ENCODE measurements around the gene PIK3CG.
"Not testable (repeated sequence)": the region's sequence is repeated elsewhere in the genome, so short reads cannot be mapped to it uniquely, and the experiment has no call there.

PIK3CG gene

DNA sequence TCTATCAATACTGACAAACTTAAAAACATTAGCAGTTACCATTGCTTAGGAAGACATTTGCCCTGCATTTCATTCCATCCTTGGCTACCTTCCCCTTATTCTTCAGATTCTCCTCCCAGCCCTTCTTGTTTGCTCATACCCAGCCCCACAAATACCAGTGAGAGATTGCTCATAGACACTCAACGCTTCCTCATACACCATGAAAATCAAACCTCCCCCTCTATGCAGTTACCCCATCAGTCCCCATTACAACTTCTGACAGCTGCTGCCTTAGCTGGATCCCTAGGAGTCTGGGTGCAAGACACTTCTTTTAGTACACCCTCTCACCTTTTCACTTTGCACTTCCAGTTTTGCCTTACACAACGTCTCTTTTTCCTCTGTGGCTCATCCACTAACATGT lies 28.3 kb upstream of the PIK3CG start:
- DNase-seq (ENCODE audit: insufficient read length, low spot score) (no peak), FAIRE-seq (no peak)
- no peak for TF ChIP-seq PAX5 (IDR thresholded peaks at IDR 0.05; ENCODE audit: insufficient read depth, low read length, severe bottlenecking)
- no peak for TF ChIP-seq POLR2AphosphoS5 (IDR thresholded peaks at IDR 0.05; ENCODE audit: low read depth, low read length)
- TF ChIP-seq POU2F2 (IDR thresholded peaks at IDR 0.05; ENCODE audit: low read depth, low read length): no peak
- no peak for TF ChIP-seq SPI1 (IDR thresholded peaks at IDR 0.05; ENCODE audit: low read depth, low read length)
- no peak for TF ChIP-seq TAF1 (IDR thresholded peaks at IDR 0.05; ENCODE audit: low read depth, low read length)
- TF ChIP-seq POLR2A (IDR thresholded peaks at IDR 0.05; ENCODE audit: low read depth, low read length): no peak

DNA sequence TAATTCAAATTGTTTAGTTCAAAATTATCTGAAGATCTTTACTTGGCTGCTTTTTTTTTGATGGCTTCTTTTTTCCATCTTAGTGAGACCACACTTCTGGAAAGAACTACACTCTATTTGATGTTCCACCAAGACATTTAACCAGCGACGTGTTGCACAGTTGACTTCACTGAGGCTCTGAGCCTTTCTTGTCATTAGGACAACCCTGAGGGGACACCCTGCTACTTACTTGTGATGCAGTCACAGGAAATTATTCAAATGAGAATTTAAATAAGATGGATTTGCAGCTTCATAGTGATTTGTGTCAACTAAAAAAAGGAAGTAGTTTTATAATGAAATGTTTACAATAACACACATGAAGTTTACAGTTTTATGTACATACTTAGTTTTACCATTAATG lies 25.6 kb upstream of the PIK3CG start:
- no peak for FAIRE-seq
- TF ChIP-seq POLR2AphosphoS5 (IDR thresholded peaks at IDR 0.05; ENCODE audit: low read depth, low read length): no peak
- no peak for TF ChIP-seq PAX5 (IDR thresholded peaks at IDR 0.05; ENCODE audit: insufficient read depth, low read length, severe bottlenecking)
- no peak for TF ChIP-seq TAF1 (IDR thresholded peaks at IDR 0.05; ENCODE audit: low read depth, low read length)
- no peak for TF ChIP-seq SPI1 (IDR thresholded peaks at IDR 0.05; ENCODE audit: low read depth, low read length)
- TF ChIP-seq POU2F2 (IDR thresholded peaks at IDR 0.05; ENCODE audit: low read depth, low read length): no peak
- TF ChIP-seq POLR2A (IDR thresholded peaks at IDR 0.05; ENCODE audit: low read depth, low read length): no peak
- no peak for DNase-seq (ENCODE audit: insufficient read length, low spot score)

DNA sequence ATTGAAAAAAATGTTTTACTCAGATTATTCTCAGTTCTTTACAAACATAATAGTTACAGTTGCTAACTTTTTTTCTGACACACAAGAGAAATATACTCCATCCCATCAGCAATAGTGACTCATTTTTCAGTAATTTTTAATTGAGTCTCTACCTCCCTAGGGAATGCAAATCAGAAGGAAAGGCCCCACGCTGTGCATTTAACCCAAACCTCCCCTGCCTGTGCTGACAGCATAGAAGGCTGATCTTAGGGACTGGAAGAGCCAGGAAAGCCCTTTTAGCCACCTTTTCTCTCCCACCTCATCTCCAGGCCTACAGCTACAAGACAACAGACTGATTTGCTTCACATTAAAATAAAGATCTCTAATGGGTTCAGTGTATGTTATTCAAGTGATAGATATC lies 24.7 kb upstream of the PIK3CG start:
- DNase-seq (ENCODE audit: insufficient read length, low spot score) (no peak), FAIRE-seq (no peak)
- TF ChIP-seq PAX5 (IDR thresholded peaks at IDR 0.05; ENCODE audit: insufficient read depth, low read length, severe bottlenecking) (no peak), SPI1 (IDR thresholded peaks at IDR 0.05; ENCODE audit: low read depth, low read length) (no peak), POU2F2 (IDR thresholded peaks at IDR 0.05; ENCODE audit: low read depth, low read length) (no peak), TAF1 (IDR thresholded peaks at IDR 0.05; ENCODE audit: low read depth, low read length) (no peak), POLR2A (IDR thresholded peaks at IDR 0.05; ENCODE audit: low read depth, low read length) (no peak), POLR2AphosphoS5 (IDR thresholded peaks at IDR 0.05; ENCODE audit: low read depth, low read length) (no peak)

DNA sequence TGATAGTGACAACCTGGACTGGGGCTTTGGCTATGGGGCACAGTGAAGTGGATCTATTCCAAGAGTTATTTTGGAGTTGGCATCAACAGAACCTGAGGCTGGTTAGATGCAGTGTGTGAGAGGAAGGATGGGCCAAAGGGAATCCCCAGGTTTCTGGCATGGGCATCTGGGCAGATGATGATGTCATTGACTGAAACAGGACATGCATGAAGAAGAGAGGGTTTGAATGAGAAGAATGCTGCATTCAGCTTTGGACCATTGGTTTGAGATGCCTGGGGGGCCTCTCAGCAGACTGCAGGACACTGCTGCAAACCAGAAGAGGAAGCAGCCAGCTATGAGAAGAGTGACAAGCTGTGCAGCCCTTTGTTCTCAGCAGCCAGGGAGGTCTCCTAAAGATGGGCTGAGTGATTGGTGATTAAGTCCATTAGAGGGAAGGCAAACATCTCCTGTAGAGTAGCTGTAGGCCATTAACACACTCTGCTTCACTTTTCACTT lies 23.1 kb upstream of the PIK3CG start:
- DNase-seq (ENCODE audit: insufficient read length, low spot score) (no peak), FAIRE-seq (no peak)
- TF ChIP-seq PAX5 (IDR thresholded peaks at IDR 0.05; ENCODE audit: insufficient read depth, low read length, severe bottlenecking) (no peak), TAF1 (IDR thresholded peaks at IDR 0.05; ENCODE audit: low read depth, low read length) (no peak), SPI1 (IDR thresholded peaks at IDR 0.05; ENCODE audit: low read depth, low read length) (no peak), POLR2AphosphoS5 (IDR thresholded peaks at IDR 0.05; ENCODE audit: low read depth, low read length) (no peak), POU2F2 (IDR thresholded peaks at IDR 0.05; ENCODE audit: low read depth, low read length) (no peak), POLR2A (IDR thresholded peaks at IDR 0.05; ENCODE audit: low read depth, low read length) (no peak)

DNA sequence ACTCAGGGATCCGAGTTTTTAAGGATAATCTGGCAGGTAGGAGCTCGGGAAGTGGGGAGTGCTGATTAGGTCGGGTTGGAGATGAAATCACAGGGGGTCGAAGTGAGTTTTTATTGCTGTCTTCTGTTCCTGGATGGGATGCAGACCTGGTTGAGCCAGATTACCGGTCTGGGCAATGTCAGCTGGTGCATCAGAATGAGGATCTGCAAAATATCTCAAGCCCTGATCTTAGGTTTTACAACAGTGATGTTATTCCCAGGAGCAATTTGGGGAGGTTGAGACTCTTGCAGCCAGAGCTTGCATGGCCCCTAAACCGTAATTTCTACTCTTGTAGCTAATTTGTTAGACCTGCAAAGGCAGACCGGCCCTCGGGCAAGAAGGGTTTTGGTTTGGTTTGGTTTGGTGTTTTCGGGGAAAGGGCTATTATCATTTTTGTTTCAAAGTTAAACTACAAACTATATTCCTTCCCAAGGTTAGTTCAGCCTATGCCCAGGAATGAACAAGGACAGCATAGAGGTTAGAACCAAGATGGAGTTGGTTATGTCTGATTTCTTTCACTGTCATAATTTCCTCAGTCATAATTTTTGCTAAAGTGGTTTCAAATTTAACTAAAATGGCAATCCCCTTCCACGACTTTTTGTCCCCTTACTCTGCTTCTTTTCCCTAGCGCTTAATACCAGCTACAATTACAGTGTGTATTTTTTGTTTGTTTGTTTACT lies 20.6 kb upstream of the PIK3CG start:
- TF ChIP-seq PAX5 (IDR thresholded peaks at IDR 0.05; ENCODE audit: insufficient read depth, low read length, severe bottlenecking): no peak
- no peak for TF ChIP-seq POU2F2 (IDR thresholded peaks at IDR 0.05; ENCODE audit: low read depth, low read length)
- TF ChIP-seq TAF1 (IDR thresholded peaks at IDR 0.05; ENCODE audit: low read depth, low read length): no peak
- no peak for TF ChIP-seq POLR2A (IDR thresholded peaks at IDR 0.05; ENCODE audit: low read depth, low read length)
- FAIRE-seq (no peak), DNase-seq (ENCODE audit: insufficient read length, low spot score) (no peak)

DNA sequence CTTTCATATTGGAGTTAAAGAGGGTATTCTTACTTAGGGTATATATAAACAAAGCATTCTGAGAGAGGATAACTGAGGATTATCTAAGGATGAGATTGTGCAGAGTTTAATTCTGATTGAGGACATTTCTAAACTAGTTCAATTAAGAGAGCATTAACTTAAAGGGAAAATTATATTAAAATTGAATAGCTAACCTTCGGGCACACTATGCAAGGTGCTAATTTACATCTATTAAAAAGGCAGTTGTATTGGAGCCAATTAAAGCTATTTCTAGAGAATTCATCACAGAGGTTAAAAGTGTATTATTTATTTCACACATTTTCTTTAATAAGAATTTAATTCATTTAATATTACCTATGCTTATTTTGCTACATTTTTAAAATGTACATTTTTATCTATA lies 17.0 kb upstream of the PIK3CG start:
- DNase-seq (ENCODE audit: insufficient read length, low spot score) (no peak), FAIRE-seq (no peak)
- TF ChIP-seq PAX5 (IDR thresholded peaks at IDR 0.05; ENCODE audit: insufficient read depth, low read length, severe bottlenecking): no peak
- TF ChIP-seq TAF1 (IDR thresholded peaks at IDR 0.05; ENCODE audit: low read depth, low read length): no peak
- no peak for TF ChIP-seq POLR2AphosphoS5 (IDR thresholded peaks at IDR 0.05; ENCODE audit: low read depth, low read length)

DNA sequence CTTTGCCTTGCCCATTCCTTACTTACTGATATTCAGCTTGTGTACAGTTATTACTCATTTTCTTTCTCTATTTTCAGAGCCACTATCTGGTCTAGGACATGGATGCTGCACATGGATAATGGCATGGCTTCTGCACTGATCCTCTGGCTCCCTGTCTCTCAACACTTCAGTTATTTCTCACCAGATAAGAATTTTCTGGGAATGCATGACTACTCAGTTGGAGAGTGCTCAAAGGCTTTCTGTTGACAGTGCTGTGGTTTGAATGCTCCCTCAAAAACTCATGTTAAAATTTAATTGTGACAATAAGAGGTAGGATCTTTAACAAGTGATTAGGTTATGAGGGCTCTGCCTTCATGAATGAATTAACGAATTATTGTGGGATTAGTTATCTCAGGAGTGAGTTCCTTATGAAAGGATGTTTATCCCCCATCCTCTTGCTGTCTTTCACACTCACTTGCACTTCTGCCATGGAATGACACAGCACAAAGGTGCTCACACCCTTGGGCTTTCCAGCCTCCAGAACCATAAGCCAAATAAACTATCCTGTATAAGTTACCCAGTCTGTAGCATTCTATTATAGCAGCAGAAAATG lies 16.1 kb upstream of the PIK3CG start:
- DNase-seq (ENCODE audit: insufficient read length, low spot score) (no peak), FAIRE-seq (no peak)
- TF ChIP-seq SPI1 (IDR thresholded peaks at IDR 0.05; ENCODE audit: low read depth, low read length) (no peak), POLR2AphosphoS5 (IDR thresholded peaks at IDR 0.05; ENCODE audit: low read depth, low read length) (no peak), POLR2A (IDR thresholded peaks at IDR 0.05; ENCODE audit: low read depth, low read length) (no peak), POU2F2 (IDR thresholded peaks at IDR 0.05; ENCODE audit: low read depth, low read length) (no peak), PAX5 (IDR thresholded peaks at IDR 0.05; ENCODE audit: insufficient read depth, low read length, severe bottlenecking) (no peak), TAF1 (IDR thresholded peaks at IDR 0.05; ENCODE audit: low read depth, low read length) (no peak)

DNA sequence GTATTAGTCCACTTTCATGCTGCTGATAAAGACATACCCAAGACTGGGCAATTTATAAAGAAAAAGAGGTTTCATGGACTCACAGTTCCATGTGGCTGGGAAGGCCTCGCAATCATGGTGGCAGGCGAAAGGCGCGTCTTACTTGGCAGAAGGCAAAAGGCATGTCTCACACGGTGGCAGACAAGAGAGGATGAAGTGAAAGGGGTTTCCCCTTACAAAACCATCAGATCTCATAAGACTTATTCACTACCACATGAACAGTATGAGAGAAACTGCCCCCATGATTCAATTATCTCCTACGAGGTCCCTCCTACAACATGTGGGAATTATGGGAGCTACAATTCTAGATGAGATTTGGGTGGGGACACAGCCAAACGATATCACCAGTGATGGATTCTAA lies 13.4 kb upstream of the PIK3CG start:
- not testable (repeated sequence) for FAIRE-seq; DNase-seq (ENCODE audit: insufficient read length, low spot score)

DNA sequence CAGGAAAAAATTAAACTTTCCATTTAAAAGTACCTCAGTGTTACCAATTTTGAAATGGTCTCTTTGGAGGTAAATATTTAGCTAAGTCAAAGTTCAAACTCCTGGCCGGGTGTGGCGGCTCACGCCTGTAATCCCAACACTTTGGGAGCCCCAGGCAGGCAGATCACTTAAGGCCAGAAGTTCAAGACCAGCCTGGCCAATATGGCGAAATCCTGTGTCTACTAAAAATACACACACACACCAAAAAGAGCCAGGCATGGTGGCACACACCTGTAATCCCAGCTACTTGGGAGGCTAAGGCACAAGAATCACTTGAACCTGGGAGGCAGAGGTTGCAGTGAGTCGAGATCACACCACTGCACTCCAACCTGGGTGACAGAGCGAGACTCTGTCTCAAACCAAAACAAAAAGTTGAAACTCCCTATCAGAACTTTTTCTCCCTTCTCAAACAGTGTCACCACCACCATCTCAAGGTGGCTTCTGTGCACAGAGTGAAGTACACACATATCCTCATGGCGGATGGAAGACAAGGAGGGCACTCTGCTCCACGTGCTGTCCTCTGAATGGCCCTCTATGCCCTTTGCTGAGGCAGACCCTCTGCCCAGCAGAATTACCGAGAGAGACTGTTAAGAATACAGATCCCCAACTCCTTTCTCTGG lies 11.7 kb upstream of the PIK3CG start:
- no peak for FAIRE-seq

More for the DNA sequence above, 11.7 kb upstream of the PIK3CG start:
- TF ChIP-seq SPI1 (IDR thresholded peaks at IDR 0.05; ENCODE audit: low read depth, low read length) (no peak), POU2F2 (IDR thresholded peaks at IDR 0.05; ENCODE audit: low read depth, low read length) (no peak), POLR2A (IDR thresholded peaks at IDR 0.05; ENCODE audit: low read depth, low read length) (no peak), PAX5 (IDR thresholded peaks at IDR 0.05; ENCODE audit: insufficient read depth, low read length, severe bottlenecking) (no peak), POLR2AphosphoS5 (IDR thresholded peaks at IDR 0.05; ENCODE audit: low read depth, low read length) (no peak), TAF1 (IDR thresholded peaks at IDR 0.05; ENCODE audit: low read depth, low read length) (no peak)
- no peak for DNase-seq (ENCODE audit: insufficient read length, low spot score)

All from GM12891 (cell line).